HG03139 (cell line): ENCODE measurements around the gene ADSL.

Experiments used
- ATAC-seq: cut with Tn5 transposase; IDR thresholded peaks from one replicate; pipeline ENCODE4 v1.9.1; 2021; ENCODE audit not compliant: unreplicated experiment

The ADSL gene

DNA sequence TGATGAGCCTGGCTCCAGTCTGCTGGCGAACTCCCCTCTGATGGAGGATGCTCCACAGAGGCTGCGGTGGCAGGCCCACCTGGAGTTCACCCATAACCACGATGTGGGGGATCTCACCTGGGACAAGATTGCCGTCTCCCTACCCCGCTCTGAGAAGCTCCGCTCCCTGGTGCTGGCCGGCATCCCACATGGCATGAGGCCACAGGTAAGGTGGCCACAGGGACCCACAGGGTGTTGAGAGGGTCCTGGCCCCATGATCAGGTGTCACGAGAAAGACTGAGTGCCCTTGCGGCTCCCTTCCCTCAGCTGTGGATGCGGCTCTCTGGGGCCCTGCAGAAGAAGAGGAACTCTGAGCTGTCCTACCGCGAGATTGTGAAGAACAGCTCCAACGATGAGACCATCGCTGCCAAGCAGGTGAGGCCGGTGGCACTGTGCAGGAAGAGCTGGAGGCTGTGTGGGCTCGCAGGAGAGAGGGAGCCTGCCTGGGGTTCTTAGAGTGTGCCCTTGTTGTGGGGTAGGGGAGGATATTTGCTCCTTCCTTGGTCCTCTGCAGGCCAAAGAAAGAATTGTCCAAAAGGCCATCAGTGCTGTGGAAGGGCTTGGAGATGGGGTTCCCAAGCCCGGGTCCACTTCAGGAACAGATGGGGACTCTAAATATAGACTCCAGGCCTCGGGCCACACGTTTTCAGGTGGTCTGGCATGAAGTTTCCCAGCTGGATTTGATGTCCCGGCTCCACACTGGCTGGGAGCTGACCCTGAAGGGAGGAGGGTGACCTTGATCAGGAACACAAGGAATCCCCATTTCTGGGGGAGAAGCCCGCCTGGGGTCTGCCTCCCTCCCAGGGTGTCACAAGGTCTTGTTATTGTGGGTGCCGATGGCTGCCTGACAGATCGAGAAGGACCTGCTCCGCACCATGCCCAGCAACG lies 58.2 kb downstream of the ADSL start:
- no peak for ATAC-seq

DNA sequence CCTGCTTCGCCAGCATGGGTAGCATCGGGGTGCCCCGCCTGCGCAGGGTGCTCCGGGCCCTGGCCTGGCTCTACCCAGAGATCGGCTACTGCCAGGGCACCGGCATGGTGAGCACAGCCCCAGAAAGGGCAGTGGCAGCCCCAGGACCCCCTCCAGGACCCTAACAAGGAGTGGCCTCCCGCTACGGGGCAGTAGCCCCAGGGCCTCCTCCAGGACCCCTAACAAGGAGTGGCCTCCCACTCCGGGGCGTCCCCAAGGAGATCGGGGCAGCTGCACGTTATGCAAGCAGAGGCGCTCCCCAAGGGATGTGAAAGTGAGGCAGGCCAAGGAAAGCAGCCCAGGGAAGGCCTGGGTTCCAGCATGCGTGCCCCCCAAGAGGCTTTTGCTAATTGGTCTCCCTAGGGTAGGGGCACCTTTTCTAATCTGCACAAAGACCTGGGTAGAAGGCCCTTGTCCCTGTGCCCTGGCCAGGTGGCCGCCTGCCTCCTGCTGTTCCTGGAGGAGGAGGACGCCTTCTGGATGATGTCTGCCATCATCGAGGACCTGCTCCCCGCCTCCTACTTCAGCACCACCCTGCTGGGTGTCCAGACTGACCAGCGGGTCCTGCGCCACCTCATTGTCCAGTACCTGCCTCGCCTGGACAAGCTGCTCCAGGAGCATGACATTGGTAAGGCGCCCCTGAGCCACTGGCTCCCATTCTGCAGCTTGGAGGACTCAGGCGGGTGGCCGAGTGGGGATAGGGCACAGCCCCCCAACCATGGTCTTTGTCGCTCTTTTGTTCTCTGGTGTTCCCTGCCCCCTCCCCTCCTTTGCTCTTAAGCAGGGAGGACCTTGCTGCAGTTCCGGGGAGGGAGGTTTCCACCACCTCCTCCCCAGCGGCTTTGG lies 59.1 kb downstream of the ADSL start:
- no peak for ATAC-seq

DNA sequence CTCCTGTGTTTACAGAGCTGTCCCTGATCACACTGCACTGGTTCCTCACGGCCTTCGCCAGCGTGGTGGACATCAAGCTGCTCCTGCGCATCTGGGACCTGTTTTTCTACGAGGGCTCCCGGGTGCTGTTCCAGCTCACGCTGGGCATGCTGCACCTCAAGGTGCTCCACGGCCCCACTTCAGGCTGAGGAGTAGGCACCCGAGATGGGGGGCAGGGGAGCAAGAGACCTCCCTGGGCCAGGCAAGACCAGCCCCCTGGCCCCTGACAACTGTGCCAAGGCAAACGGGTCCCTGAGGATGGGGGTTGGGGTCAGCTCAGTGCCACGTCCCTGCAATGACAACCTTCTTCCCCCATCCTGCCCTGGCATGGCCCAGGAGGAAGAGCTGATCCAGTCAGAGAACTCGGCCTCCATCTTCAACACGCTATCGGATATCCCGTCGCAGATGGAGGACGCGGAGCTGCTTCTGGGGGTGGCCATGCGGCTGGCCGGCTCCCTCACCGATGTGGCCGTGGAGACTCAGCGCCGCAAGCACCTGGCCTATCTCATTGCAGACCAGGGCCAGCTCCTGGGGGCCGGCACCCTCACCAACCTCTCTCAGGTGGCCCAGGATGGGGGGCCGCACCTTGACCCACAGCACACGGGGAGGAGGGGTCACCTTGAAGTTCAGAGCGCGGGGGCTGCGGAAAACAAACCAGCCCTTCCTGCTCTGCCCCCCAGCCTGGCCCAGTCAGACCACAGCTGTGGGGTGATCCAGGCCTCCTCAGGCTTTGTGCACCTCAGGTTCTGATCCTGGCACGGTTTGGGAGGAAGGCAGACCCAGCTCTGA lies 60.0 kb downstream of the ADSL start:
- ATAC-seq: no peak

GRCh38 chr22:40407021-40407761 lies 60.9 kb downstream of the ADSL start:
- ATAC-seq: no peak

GRCh38 chr22:40407831-40408717 lies 61.8 kb downstream of the ADSL start:
- no peak for ATAC-seq

GRCh38 chr22:40408718-40409612 lies 62.7 kb downstream of the ADSL start:
- ATAC-seq: no peak

DNA sequence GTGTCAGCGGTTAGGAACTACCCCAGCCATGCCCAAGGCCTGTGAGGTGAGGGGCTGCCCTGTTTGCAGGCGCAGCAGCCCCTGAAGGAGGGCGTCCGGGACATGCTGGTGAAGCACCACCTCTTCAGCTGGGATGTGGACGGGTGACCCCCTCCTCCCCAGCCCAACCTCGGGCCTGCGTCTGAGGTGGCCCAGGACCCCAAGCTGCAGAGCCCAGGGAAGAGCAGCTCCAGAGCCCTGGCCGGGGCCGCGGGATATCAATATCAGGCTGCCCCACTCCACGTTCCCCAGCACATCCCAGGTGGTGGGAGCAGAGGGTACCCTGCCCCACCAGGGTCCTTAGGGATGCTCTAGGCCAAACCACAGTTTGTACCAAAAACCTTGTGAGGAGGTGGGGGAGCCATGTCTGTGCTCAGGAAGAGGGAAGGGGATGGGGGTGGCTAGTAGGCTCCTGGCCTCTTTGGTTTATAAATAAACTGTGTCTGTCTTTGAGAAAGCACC lies 63.4 kb downstream of the ADSL start:
- no peak for ATAC-seq

DNA sequence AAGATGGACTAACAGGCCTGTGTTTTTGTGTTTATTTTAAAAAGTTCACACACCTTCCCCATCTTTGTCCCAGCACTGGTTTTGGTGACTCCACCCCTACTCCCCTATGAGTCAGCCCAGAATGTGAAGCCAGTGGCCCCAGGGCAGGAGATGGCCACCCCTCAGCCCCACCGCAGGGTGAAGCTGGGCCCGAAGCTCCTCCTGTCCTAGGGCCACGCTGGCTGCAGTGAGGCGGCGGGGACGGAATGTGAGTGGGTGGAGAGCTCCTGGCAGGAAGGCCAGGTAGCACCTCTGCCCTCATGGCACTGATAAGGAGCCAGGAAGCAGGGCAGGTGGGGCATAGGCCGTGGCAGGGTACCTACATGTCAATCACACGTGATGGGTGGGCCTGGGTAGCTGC lies 64.0 kb downstream of the ADSL start:
- ATAC-seq: no peak

GRCh38 chr22:40410731-40411505 lies 64.6 kb downstream of the ADSL start:
- no peak for ATAC-seq

DNA sequence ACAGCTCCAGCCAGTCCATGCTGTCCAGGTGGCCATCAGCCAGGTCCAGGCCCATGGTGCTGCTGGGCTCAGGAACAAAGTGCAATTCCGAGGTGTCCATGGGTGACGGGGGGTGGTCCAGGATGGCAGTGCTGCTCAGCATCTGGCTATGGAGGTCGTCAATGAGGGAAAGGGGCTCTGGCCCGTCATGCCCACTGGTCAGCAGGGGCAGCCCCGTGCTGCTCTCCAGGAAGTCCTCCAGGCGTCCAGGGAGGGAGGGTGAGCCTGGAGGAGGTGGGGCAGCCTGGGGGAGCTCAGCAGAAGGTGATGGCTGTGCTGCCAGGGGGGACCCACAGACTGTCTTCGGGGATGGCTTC lies 65.2 kb downstream of the ADSL start:
- no peak for ATAC-seq

- ATAC-seq: no peak
Observed at GRCh38 chr22:40412441-40412840, 66.1 kb downstream of the ADSL start.

GRCh38 chr22:40413873-40414272 lies 67.6 kb downstream of the ADSL start:
- ATAC-seq: no peak

DNA sequence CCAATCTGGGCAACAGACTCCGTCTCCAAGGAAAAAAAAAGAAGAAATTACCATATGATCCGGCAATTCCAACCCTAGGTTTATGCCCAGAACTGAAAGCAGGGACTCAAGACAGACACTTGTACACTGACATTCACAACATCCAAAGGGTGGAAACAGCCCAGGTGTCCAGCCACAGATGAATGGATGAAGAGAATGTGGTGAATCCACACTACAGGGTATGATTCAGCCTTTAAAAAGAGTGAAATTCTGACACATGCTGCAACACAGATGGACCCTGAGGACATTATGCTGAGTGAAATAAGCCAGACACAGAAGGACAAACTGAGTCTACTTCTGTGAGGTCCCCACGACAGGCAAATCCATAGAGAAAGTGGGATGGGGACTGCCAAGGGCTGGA lies 68.0 kb downstream of the ADSL start:
- ATAC-seq: no peak

- no peak for ATAC-seq
Observed at GRCh38 chr22:40414838-40415505, 68.7 kb downstream of the ADSL start.

- ATAC-seq: no peak
Observed at GRCh38 chr22:40415531-40416266, 69.4 kb downstream of the ADSL start.

DNA sequence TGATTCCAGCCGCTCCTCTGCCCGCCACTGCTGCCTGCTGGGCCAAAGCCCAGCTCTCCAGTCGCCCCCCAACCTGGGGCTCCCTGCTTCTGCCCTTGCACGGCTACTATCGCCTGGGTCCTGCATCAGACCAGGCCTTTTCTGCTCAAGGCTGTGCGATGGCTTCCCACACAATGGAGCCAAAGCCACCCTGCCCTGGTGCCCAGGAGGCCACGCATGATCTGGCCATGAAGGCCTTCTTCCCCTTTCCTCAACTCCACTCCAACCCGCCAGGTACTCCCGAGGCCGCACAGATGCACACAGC lies 69.9 kb downstream of the ADSL start:
- no peak for ATAC-seq
